Measurements from ENCODE around the gene ATXN10.

DNA sequence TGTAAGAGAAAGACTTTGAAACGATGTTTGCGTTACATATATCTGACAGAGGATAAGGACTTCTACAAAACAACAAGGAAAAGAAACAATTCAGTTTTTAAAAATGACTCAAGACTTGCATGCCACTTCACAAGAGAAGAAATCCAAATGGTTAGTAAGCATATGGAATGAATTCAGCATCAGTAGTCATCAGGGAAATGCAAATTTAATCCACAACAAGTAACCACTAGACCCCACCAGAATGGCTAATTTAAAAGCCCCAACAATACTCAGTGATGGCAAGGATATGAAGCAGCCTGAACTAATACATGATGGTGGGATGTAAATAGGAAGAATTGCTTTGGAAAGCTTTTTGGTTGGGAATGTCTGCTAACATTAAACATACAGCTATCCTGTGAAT lies 142.6 kb downstream of the ATXN10 start:
- no peak for TF ChIP-seq CTCF (IDR thresholded peaks at IDR 0.05; ENCODE audit: low read depth, low read length, poor library complexity, severe bottlenecking)
- TF ChIP-seq EZH2phosphoT487 (IDR thresholded peaks at IDR 0.05; ENCODE audit: borderline replicate concordance, low read length), result no peak

All from DOHH2 (cell line).